ENCODE results near the gene DCLRE1A. TPM values are rescaled to one million over a fixed set of nuclear protein-coding genes. Genes with fewer than 3 reads are reported as not detected.

The DCLRE1A gene
- total and polyA plus RNA-seq, 9 of the 15 experiments (the other 6 are each of a cell fraction or from before 2014, with no cell fraction given), result 8.5 to 25.5 (median 15.5) TPM

DNA sequence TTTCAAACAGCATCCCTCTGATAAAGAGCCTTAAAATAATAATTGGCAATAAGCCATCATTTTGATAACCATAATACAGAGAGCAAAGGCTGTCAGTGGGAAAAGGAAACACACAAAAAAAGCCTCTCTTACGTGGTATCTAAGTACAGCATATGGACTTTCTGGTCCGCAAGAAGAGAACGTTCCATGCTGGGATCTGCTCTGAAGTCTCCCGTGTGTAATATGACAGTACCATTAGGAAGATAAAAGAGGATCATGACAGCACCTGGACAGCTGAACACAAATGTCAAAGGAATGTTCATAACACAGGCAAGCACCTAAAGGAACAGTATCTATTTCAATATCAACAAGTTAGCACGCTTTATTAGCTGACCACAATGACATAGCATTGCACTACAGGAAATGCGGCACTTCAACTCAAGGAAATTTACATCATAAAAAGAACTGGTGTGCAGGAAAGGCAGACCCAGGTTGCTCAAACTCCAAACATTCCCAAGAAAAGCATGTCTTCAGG, 9.9 kb downstream of the DCLRE1A start:
- peaks cover 6% of the 10 kb centered on the region; the same call in 2 of the 3 replicates for H3K79me2 ChIP-seq (ENCODE audit: control insufficient read depth, insufficient read depth, low read length)
- in situ Hi-C loops (cut with MboI) (no loop called here), intact Hi-C loops (cut with micrococcal nuclease) (loop anchor here (5.0 kb wide), 1 partner anchor 37 kb away; no protein-coding TSS in a partner anchor)
- 18% methylated on average over 6 of the region's 6 CpGs for WGBS (ENCODE audit: insufficient coverage, low coverage, missing lambda C conversion rate)
- no peaks in the 10 kb centered on the region for H3K9me1 ChIP-seq (ENCODE audit: control insufficient read depth, insufficient read depth, low read length)
- H3K27ac ChIP-seq (ENCODE audit: extremely low read depth, low read depth, low read length), result peak overlapping the region; percentile 57; the same call in 2 of the 3 replicates
- H3K27me3 ChIP-seq (ENCODE audit: control insufficient read depth in 2 of 2, insufficient read depth in 2 of 2, low read length in 2 of 2), result no peaks in the 10 kb centered on the region
- peaks cover 58% of the 10 kb centered on the region; the same call in 2 of the 3 replicates for H3K36me3 ChIP-seq (ENCODE audit: control insufficient read depth, insufficient read depth, low read length)
- peak overlapping the region; percentile 43; the same call in 1 of the 2 replicates for H2AFZ ChIP-seq (ENCODE audit: low read depth, low read length)
- POLR2A ChIA-PET, result interaction anchor here (1.2 to 1.7 kb wide), 3 partner anchors 9 to 30 kb away, joined by 3 to 7 read pairs (median 5); partner anchors contain the start of gene DCLRE1A
- CTCF ChIA-PET (ENCODE audit: low intra/inter-chr PET ratio), result no interaction called here
- BruUV-seq (replicated peaks), result no TSS peak
- H4K20me1 ChIP-seq (replicated peaks; ENCODE audit: control insufficient read depth, insufficient read depth, low read length), result no peaks in the 10 kb centered on the region
- H3K9ac ChIP-seq (ENCODE audit: insufficient read depth in 1 of 2, low read depth in 2 of 2, low read length in 2 of 2), result no peak overlapping the region
- peak overlapping the region; percentile 45 for H3K4me2 ChIP-seq (ENCODE audit: insufficient read depth, low read length)
- DNase-seq (ENCODE audit: extremely low read depth in 1 of 4, low spot score in 3 of 4), result peak; percentile 11 to 16 (median 13)
- H3K4me3 ChIP-seq, result no peak overlapping the region
- H3K4me1 ChIP-seq (replicated peaks in 1 of 2; ENCODE audit: control insufficient read depth in 2 of 2, insufficient read depth in 2 of 2, low read length in 2 of 2), result peaks cover 0 to 3% of the 10 kb centered on the region in 2 experiments; a peak in 2 of 5 replicates
- peak; percentile 72 for FAIRE-seq
- H3K9me3 ChIP-seq (replicated peaks; ENCODE audit: control insufficient read depth, insufficient read depth, low read depth, low read length), result no peaks in the 10 kb centered on the region
- ATAC-seq, result peak; percentile 68
- TF ChIP-seq SMARCA4 (IDR thresholded peaks at IDR 0.05) (0 out of 2 replicates have a peak, but pooled peaks have one; percentile 26), ZNF133 (CRISPR knock-in tag; IDR thresholded peaks at IDR 0.05) (no peak), XRCC5 (IDR thresholded peaks at IDR 0.05; ENCODE audit: low read depth, low read length) (no peak), GATA2 (CRISPR knock-in tag; IDR thresholded peaks at IDR 0.05) (no peak), ZNF583 (CRISPR knock-in tag; IDR thresholded peaks at IDR 0.05) (no peak), MTA2 (IDR thresholded peaks at IDR 0.05; ENCODE audit: low read depth) (no peak), ZZZ3 (IDR thresholded peaks at IDR 0.05) (no peak), WHSC1 (IDR thresholded peaks at IDR 0.05; ENCODE audit: low read length) (no peak), ZC3H4 (CRISPR knock-in tag; IDR thresholded peaks at IDR 0.05; ENCODE audit: borderline replicate concordance) (no peak), CTBP1 (IDR thresholded peaks at IDR 0.05; ENCODE audit: borderline replicate concordance) (no peak), LARP7 (IDR thresholded peaks at IDR 0.05) (no peak), SAP30 (IDR thresholded peaks at IDR 0.05; ENCODE audit: borderline replicate concordance, insufficient read depth, low read depth, low read length, poor library complexity, severe bottlenecking) (no peak), CBFA2T3 (IDR thresholded peaks at IDR 0.05) (peak; percentile 44; the same call in 1 of the 2 replicates), ZNF740 (CRISPR knock-in tag; IDR thresholded peaks at IDR 0.05) (no peak), ZNF740 (tag; IDR thresholded peaks at IDR 0.05) (no peak), MAFK (IDR thresholded peaks at IDR 0.05; ENCODE audit: low read length) (0 out of 2 replicates have a peak, but pooled peaks have one; percentile 14), DPF2 (IDR thresholded peaks at IDR 0.05) (no peak; the same call in 1 of the 2 replicates), TEAD2 (tag; IDR thresholded peaks at IDR 0.05) (no peak)
- TF ChIP-seq, protein P1, sequence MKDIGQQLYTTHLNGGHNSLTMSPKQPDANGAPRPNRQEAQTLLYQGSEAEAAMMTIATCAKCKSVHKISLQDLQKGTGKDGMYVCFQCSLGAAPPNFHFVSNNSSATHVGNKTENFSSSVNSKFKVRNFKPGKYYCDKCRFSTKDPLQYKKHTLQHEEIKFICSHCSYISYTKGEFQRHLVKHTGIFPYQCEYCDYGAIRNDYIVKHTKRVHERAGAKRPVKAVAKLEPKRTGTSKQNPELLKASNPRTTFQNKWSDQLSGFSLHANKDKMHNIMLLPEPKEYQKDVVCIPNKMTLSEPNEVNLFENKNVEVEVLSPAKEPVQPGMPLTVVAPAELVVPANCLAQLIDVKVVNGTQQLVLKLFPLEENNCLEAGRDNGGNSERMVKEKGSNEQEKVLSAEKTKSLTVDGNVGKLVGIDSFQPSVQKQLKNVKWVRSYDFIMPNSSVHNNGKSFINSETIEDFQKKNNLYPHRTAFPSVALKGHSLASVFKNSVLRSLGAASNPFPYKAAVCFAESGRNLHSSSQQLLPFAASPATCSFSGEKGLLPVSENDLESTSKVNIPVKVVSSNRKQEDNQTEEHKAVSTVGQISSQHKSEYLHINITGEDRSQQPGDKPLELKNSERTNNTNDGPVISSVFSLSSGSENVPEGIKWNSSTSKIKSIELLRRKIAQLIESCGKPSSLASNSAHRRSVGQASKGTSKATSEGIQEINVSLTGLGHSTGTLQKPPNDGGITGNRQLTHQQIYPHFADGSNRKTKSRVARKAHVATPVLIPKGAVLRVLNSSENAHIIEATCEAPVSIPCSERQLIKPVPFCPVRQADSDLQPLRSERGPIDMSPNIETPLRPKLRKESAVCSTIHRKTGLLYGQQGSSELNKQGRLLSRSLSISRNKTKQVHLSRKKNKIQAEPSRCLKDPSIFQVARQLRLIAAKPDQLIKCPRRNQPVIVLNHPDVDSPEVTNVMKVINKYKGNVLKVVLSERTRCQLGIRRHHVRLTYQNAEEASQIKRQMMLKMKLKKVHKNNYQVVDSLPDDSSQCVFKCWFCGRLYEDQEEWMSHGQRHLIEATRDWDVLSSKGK (CRISPR knock-in tag; IDR thresholded peaks at IDR 0.05), result no peak
